A673 (cell line): Measurements from ENCODE around the gene CD180.

ENCODE experiments used
- EZH2 ChIP-seq: fragments of 200-600 bp; sonication (generic); IDR thresholded peaks from 2 replicates; pipeline ENCODE4 v1.6.1; 2017; ENCODE audit warnings: borderline replicate concordance, low read depth, mild to moderate bottlenecking, mixed read lengths, antibody characterized with exemption, low read length; ENCODE audit not compliant: poor library complexity, severe bottlenecking
- TF ChIP-seq, protein P1 (sequence below): fragments of 300-800, 200-600 bp; sonication (generic); conservative IDR thresholded peaks from 2 replicates; pipeline ENCODE4 v1.5.1; 2017; ENCODE audit warnings: low read depth, mild to moderate bottlenecking, antibody characterized with exemption, low read length, moderate library complexity, mixed read lengths

DNA sequence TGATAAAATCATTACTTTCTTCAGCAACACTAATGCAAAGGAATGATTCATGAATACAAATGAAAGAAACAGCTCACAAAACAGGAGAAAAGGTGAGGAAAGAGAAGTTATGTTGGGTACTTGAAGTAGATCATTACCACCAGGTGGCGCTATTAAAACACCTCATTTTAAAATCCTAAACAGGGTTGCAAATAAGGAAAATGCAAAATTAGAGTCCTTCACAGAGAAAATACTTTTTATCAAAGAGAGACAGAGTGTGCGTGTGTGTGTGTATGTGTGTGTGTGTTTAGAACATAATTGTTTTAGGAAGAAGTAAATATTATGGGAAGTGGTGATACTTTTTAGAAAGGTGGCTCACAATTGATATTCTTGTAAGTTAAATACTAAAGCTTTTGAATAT is 49.5 kb upstream of the CD180 start:
- TF ChIP-seq, protein P1, sequence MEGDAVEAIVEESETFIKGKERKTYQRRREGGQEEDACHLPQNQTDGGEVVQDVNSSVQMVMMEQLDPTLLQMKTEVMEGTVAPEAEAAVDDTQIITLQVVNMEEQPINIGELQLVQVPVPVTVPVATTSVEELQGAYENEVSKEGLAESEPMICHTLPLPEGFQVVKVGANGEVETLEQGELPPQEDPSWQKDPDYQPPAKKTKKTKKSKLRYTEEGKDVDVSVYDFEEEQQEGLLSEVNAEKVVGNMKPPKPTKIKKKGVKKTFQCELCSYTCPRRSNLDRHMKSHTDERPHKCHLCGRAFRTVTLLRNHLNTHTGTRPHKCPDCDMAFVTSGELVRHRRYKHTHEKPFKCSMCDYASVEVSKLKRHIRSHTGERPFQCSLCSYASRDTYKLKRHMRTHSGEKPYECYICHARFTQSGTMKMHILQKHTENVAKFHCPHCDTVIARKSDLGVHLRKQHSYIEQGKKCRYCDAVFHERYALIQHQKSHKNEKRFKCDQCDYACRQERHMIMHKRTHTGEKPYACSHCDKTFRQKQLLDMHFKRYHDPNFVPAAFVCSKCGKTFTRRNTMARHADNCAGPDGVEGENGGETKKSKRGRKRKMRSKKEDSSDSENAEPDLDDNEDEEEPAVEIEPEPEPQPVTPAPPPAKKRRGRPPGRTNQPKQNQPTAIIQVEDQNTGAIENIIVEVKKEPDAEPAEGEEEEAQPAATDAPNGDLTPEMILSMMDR: peak; percentile 83
- TF ChIP-seq EZH2: no peak
